ENCODE data around the gene PPP5C. TPM values are rescaled to one million over a fixed set of nuclear protein-coding genes. Genes with fewer than 3 reads are reported as not detected.
A peak's percentile ranks its signal among the peaks of the same experiment; 100 is the strongest.
"Not testable (repeated sequence)": the region's sequence is repeated elsewhere in the genome, so short reads cannot be mapped to it uniquely, and the experiment has no call there.

Gene PPP5C
- total RNA-seq, 2 donors from 2014 or later, result 56.6 to 73.7 TPM

DNA sequence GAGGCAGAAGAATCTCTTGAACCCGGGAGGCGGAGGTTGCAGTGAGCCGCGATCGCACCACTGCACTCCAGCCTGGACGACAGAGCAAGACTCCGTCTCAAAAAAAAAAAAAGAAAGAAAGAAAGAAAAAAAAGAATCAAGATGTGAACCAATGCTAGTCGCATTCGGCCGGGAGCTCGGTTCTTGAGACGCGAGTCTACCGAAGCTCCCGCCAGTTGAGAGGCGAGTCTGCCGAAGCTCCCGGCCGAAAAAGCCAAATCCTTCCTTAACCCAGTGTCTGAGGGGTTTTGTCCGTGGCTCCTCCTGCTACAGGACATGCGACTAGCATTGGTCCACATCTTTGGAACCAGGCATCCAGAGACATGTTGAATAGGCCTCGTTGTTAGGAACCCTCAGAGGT, 68.0 kb downstream of the PPP5C start:
- not testable (repeated sequence) for H3K4me3 Mint-ChIP-seq; ATAC-seq (replicated peaks in 1 of 2); H3K36me3 Mint-ChIP-seq (ENCODE audit: insufficient read depth in 2 of 2); H3K9me3 Mint-ChIP-seq; DNase-seq; H3K27ac Mint-ChIP-seq
- H3K4me1 Mint-ChIP-seq (ENCODE audit: low read depth), result peaks cover 23% of the 10 kb centered on the region
- peaks cover 77% of the 10 kb centered on the region for H3K27me3 Mint-ChIP-seq (ENCODE audit: low read depth)

DNA sequence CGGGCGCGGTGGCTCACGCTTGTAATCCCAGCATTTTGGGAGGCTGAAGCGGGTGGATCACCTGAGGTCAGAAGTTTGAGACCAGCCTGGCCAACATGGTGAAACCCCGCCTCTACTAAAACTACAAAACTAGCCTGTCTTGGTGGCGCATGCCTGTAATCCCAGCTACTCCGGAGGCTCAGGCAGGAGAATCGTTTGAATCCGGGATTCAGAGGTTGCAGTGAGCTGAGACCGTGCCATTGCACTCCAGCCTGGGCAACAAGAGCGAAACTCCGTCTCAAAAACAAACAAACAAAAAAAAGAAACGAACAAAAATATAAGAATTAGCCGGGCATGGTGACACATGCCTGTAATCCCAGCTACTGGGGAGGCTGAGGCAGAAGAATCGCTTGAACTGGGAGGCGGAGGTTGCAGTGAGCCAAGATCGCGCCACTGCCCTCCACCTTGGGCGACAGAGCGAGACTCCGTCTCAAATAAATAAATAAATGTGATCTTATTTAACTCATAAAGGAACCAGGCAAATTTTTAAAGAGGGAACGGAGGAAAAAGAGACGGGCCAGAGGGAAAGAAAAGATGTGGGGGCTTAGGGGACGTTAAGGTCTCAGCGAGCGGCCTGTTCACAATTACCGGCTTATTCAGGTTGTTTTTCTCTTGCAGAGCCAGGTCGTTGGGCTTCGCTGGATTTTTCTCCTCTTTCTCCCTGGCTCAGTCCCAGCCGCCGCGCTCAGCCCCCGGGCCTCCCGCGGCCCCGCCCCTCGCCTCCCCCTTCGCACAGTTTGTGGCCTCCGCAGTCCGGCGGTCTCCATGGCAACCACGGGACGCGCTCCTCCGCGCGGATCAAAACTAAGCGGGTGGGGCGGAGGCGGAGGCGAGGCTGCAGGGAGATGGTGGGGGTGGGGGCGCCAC, 69.2 kb downstream of the PPP5C start:
- H3K27ac Mint-ChIP-seq; ATAC-seq (replicated peaks in 1 of 2); H3K36me3 Mint-ChIP-seq (ENCODE audit: insufficient read depth in 2 of 2); H3K9me3 Mint-ChIP-seq: not testable (repeated sequence)
- DNase-seq, result peak in 1 of 2 donors; percentile 18
- peaks cover 69% of the 10 kb centered on the region for H3K27me3 Mint-ChIP-seq (ENCODE audit: low read depth)
- H3K4me1 Mint-ChIP-seq (ENCODE audit: low read depth), result peaks cover 23% of the 10 kb centered on the region
- H3K4me3 Mint-ChIP-seq, result peak overlapping the region; percentile 18 to 52

DNA sequence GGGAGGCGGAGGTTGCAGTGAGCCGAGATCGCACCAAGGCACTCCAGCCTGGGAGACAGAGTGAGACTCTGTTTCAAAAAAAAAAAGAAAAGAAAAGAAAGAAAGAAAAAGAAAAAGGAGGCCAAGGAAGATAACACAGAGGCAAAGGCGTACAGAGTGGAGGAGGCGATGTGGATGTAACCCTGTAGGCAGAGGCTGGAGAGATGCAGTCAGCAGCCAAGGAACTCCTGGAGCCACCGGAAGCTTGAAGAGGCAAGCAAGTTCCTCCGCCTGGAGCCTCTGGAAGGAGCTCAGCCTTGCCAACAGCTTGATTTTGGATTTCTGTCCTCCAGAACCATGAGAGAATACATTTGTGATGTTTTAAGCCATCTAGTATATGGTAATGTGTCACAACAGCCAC, 73.2 kb downstream of the PPP5C start:
- no peak for ATAC-seq (replicated peaks in 1 of 2)

DNA sequence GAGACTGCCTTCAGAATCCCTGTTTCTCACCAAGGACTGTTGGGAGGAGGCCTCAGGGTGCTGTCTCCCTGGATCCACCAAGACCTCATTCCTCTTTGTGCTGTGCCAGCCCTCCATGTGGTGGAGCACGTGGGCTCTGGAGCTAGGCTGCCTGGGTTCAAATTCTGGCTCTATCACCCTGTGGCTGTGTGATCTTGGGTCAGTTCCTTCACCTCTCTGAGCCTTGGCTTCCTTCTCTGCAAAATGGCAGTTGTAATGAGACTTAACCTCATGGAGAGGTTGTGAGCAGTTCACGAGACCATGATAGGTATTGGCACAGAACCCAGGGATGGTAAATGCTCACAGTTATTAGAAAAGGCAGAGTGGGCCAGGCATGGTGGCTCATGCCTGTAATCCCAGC, 75.5 kb downstream of the PPP5C start:
- no peak for DNase-seq
- no peak overlapping the region for H3K27ac Mint-ChIP-seq

More for the DNA sequence above, 73.2 kb downstream of the PPP5C start:
- no peak overlapping the region for H3K4me3 Mint-ChIP-seq
- no peak overlapping the region for H3K27ac Mint-ChIP-seq
- H3K36me3 Mint-ChIP-seq (ENCODE audit: insufficient read depth in 2 of 2), result no peaks in the 10 kb centered on the region
- peaks cover 57% of the 10 kb centered on the region for H3K27me3 Mint-ChIP-seq (ENCODE audit: low read depth)
- peaks cover 15% of the 10 kb centered on the region for H3K4me1 Mint-ChIP-seq (ENCODE audit: low read depth)
- no peak for DNase-seq
- no peaks in the 10 kb centered on the region for H3K9me3 Mint-ChIP-seq

DNA sequence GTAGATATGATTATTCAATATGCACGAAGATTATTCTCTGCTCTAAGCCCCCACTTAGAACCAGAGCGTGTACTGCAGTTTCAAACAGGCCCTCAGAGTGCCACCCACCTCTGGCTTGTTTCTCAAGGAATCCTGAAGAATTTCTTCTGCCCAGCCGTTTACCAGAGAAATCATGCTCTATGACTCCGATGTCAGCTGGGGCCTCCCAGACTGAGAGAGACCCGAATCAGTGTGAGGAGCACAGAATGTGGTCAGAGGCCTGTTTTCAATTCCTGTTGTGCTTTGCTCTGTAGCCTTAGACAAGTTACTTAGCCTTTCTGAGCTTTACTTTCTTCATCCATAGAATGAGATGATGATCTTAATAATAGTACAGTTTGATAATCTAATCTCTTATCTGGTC, 76.3 kb downstream of the PPP5C start:
- no peak overlapping the region for H3K4me3 Mint-ChIP-seq
- ATAC-seq (replicated peaks in 1 of 2), result no peak
- peaks cover 67% of the 10 kb centered on the region for H3K27me3 Mint-ChIP-seq (ENCODE audit: low read depth)
- no peak overlapping the region for H3K27ac Mint-ChIP-seq
- peaks cover 25% of the 10 kb centered on the region for H3K4me1 Mint-ChIP-seq (ENCODE audit: low read depth)
- peaks cover 0 to 2% of the 10 kb centered on the region in 2 donors for H3K36me3 Mint-ChIP-seq (ENCODE audit: insufficient read depth in 2 of 2)
- DNase-seq, result no peak
- no peaks in the 10 kb centered on the region for H3K9me3 Mint-ChIP-seq

More for the DNA sequence above, 75.5 kb downstream of the PPP5C start:
- H3K9me3 Mint-ChIP-seq, result no peaks in the 10 kb centered on the region
- peaks cover 16% of the 10 kb centered on the region for H3K4me1 Mint-ChIP-seq (ENCODE audit: low read depth)
- H3K4me3 Mint-ChIP-seq, result no peak overlapping the region
- peaks cover 59% of the 10 kb centered on the region for H3K27me3 Mint-ChIP-seq (ENCODE audit: low read depth)
- H3K36me3 Mint-ChIP-seq (ENCODE audit: insufficient read depth in 2 of 2), result peaks cover 0 to 2% of the 10 kb centered on the region in 2 donors
- ATAC-seq (replicated peaks in 1 of 2), result no peak

DNA sequence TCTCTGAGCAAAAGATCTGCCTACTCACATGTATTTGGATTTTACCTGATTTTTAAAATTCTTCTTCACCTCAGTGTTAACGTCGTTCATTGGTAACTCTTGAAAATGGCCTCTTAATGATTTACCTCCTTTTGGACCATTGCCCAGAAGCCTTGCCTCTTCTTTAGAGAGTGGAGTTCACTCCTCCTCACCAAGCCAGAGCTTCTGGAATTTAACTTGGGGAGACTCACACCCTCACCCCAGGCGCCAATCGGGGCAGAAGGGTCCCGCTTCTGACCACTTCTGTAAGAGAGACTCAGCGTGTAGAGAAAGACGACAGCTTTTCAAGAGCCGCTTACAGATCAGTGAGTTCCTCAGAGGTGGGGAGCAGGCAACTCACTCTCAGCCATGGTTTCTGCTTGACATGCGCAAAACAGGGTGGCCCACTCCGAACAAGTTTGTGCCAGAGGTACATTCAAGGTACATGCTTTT, 79.2 kb downstream of the PPP5C start:
- no peak for ATAC-seq (replicated peaks in 1 of 2)

DNA sequence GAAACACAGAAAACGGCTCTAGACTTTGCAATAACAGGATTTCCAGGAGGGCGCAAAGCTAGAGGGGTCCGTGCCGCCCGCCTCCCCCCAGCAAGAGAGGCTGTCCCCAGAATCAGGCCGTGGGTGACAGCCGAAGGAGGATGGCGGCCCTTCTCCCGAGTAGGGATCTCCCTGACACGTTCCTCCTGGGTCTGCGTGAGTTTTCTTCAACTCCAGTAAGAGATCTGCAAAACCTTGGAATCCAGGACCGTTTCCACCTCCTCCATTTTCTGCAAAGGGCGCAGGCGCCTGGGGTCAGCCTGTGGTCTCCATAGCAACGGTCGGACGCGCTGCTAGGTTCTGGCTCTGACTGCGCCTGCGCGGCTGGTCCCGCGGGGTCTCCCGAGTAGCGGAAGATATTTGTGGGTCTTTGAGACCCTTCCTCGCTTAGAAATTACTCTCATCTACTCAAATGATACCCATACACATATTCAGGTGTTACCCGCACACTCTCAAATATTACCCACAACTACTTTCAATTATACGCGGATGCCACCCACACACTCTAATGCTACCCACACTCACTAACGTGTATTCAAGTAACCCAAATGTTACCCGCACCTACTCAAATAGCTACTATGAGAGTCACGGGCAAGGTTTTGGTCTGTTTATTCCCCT, 79.7 kb downstream of the PPP5C start:
- Mint-ChIP-seq H3K27ac (peak overlapping the region; percentile 38), H3K9me3 (no peaks in the 10 kb centered on the region), H3K4me3 (peak overlapping the region; percentile 65 to 78), H3K36me3 (ENCODE audit: insufficient read depth in 2 of 2) (peaks cover 0 to 2% of the 10 kb centered on the region in 2 donors), H3K27me3 (ENCODE audit: low read depth) (peaks cover 86% of the 10 kb centered on the region), H3K4me1 (ENCODE audit: low read depth) (peaks cover 34% of the 10 kb centered on the region)
- peak; percentile 85 to 87 for ATAC-seq (replicated peaks in 1 of 2)
- DNase-seq, result peak; percentile 46 to 58

More for the DNA sequence above, 79.2 kb downstream of the PPP5C start:
- peak overlapping the region; percentile 65 to 78 for H3K4me3 Mint-ChIP-seq
- peaks cover 82% of the 10 kb centered on the region for H3K27me3 Mint-ChIP-seq (ENCODE audit: low read depth)
- DNase-seq, result no peak
- no peak overlapping the region for H3K27ac Mint-ChIP-seq
- no peaks in the 10 kb centered on the region for H3K9me3 Mint-ChIP-seq
- peaks cover 34% of the 10 kb centered on the region for H3K4me1 Mint-ChIP-seq (ENCODE audit: low read depth)
- peaks cover 0 to 2% of the 10 kb centered on the region in 2 donors for H3K36me3 Mint-ChIP-seq (ENCODE audit: insufficient read depth in 2 of 2)

DNA sequence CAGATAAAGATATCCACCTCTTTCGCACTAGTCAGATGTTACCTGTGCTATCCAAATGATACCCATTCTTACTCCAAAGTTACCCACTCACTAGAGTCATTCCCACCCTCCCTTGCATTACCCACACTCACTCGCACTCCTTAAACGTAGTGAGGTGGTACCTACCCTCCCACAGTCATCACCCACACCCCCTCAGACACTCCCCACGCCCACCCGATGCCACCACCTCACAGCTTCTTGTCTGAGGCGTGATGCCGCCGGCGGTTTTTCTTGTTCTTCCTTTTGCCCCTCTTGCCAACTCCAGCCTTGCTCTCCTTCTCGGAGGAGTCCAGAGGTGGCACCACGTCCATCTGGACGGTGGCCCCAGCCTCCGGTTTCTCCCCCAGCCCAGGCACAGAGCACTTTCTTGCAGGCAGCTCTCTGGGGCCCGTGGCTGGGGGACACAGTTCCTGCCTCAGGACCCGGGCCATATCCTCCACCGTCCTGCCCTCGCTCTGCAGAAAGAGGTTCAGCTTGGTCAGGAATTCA, 80.7 kb downstream of the PPP5C start:
- Mint-ChIP-seq H3K9me3 (no peaks in the 10 kb centered on the region), H3K4me1 (ENCODE audit: low read depth) (peaks cover 34% of the 10 kb centered on the region), H3K36me3 (ENCODE audit: insufficient read depth in 2 of 2) (peaks cover 0 to 2% of the 10 kb centered on the region in 2 donors), H3K27me3 (ENCODE audit: low read depth) (peaks cover 88% of the 10 kb centered on the region), H3K27ac (no peak overlapping the region), H3K4me3 (peak overlapping the region; percentile 65 to 78)
- no peak for DNase-seq
- peak; percentile 22 to 35 for ATAC-seq (replicated peaks in 1 of 2)

DNA sequence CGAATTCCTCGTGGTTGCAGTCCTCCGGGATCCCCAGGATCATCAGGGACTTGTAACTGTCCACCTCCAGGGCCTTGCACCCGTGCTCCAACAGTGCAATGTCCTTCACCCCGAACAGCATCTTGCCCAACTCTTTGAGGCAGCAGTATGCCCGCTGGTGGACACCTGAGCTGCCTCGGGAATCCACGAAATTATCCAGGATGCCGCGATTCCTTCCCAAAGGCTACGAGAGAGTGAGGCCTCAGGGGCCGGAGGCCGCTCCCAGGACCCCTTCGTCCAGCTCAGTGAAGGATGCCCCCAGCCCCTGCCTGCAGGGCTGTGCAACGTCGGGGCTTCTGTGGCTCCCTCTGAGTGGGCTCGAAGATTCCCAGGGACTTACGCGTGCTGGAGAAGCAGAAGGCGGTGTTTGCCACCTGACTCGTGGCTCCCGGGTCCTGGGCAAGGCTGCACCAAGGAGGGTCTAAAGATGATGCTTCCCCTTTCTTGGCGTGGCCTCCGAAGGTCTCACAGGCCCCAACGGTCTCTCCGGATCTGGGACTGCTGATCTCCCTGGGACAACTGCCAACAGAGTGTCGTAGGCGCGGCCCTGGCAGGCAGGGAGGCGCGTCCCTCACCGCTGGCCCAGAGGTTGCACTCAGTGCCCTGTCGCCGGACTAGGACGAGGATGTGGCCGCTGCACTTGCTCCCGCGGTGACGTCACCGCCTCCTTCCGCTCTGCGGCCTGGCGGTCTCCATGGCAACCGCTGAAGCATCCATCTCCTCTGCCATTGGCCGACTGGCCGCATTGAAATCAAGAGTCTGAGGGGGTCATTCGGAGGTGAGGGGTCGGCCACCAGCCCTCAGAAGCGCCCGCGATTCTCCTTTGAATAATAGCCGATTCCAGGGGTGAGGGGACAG, 81.6 kb downstream of the PPP5C start, which contains the start of gene PNMA8C:
Gene PNMA8C (minus strand): TSS at position 698 of the 897 bp plus-strand sequence. CDS start 577 bp downstream, at position 121.
- Mint-ChIP-seq H3K4me3 (peak within 1 kb of the TSS; percentile 82 to 87), H3K27me3 (ENCODE audit: low read depth) (peaks cover 87% of the 10 kb centered on the region), H3K4me1 (ENCODE audit: low read depth) (peaks cover 34% of the 10 kb centered on the region), H3K9me3 (no peaks in the 10 kb centered on the region), H3K27ac (peak within 1 kb of the TSS; percentile 77), H3K36me3 (ENCODE audit: insufficient read depth in 2 of 2) (peaks cover 0 to 2% of the 10 kb centered on the region in 2 donors)
- DNase-seq, result peak; percentile 60 to 70
- peak; percentile 30 to 59 for ATAC-seq (replicated peaks in 1 of 2)

DNA sequence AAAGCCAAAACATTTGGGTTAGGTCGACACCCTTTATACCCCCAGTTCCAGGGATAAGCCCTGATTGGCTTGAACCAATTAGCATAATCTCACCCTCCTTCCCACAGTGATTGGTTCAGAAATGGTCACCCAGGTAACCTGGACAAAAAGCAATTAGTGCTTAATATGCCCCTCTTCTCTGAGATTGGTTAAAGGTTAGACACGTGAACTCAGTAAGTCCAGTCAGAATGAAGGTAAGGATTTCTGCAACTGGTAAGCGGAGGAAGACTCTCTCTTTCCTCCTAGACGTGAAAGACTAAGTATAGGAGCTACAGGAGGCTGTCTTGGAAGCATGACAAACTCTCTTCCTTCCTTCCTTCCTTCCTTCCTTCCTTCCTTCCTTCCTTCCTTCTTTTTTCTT, 83.1 kb downstream of the PPP5C start:
- DNase-seq (no peak), ATAC-seq (replicated peaks in 1 of 2) (no peak)
- peaks cover 0 to 2% of the 10 kb centered on the region in 2 donors for H3K36me3 Mint-ChIP-seq (ENCODE audit: insufficient read depth in 2 of 2)
- H3K27me3 Mint-ChIP-seq (ENCODE audit: low read depth), result peaks cover 91% of the 10 kb centered on the region
- no peaks in the 10 kb centered on the region for H3K9me3 Mint-ChIP-seq
- no peak overlapping the region for H3K27ac Mint-ChIP-seq
- peaks cover 34% of the 10 kb centered on the region for H3K4me1 Mint-ChIP-seq (ENCODE audit: low read depth)
- peak overlapping the region in 1 of 2 donors; percentile 19 for H3K4me3 Mint-ChIP-seq

DNA sequence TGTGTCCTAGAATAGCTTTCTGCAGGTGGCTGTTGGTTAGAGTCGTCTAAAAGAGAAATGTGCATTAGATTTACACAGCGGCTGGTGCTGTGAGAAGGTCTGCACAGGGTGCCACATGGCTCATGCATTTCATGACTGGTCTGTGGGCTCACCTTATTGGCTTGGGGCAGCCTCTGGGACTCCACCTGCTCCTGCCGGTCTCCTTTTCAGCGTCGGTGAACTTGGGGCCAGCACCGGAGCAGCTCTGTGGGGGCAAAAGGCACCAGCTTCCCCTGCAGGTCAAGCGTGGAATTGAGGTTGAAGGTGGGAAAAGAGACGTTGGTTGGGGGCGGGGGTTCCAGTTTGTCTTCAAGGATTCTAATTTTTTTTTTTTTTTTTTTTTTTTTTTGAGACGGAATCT, 84.9 kb downstream of the PPP5C start:
- Mint-ChIP-seq H3K36me3 (ENCODE audit: insufficient read depth in 2 of 2) (peaks cover 0 to 1% of the 10 kb centered on the region in 2 donors), H3K9me3 (no peaks in the 10 kb centered on the region), H3K27ac (no peak overlapping the region), H3K4me1 (ENCODE audit: low read depth) (peaks cover 23% of the 10 kb centered on the region), H3K27me3 (ENCODE audit: low read depth) (peaks cover 80% of the 10 kb centered on the region), H3K4me3 (no peak overlapping the region)
- DNase-seq (peak in 1 of 2 donors; percentile 10), ATAC-seq (replicated peaks in 1 of 2) (no peak)

DNA sequence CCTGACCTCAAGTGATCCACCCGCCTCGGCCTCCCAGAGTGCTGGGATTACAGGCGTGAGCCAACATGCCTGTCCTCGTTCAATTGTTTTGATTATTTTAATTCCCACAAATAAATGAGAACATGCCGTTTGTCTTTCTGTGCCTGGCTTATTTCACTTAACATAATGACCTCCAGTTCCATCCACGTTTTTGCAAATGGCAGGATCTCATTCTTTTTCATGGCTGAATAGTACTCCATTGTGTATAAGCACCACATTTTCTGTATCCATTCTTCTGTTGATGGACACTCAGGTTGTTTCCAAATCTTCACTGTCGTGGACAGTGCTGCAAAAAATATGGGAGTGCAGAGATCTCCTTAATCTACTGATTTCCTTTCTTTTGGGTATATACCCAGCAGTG, 86.6 kb downstream of the PPP5C start:
- H3K27me3 Mint-ChIP-seq (ENCODE audit: low read depth), result peaks cover 64% of the 10 kb centered on the region
- DNase-seq; ATAC-seq (replicated peaks in 1 of 2); H3K27ac Mint-ChIP-seq; H3K4me1 Mint-ChIP-seq (ENCODE audit: low read depth); H3K4me3 Mint-ChIP-seq; H3K36me3 Mint-ChIP-seq (ENCODE audit: insufficient read depth in 2 of 2); H3K9me3 Mint-ChIP-seq: not testable (repeated sequence)

Data from activated T-cell treated with anti-CD3 and anti-CD28 coated beads, Interleukin-2, amount 50 U/mL, for 72 hours (primary cell).